CD4-positive, alpha-beta T cell treated with Interleukin-2 at 100 ng/mL for 4 hours (primary cell): ENCODE measurements around the gene METTL8.
"Not testable (repeated sequence)": the region's sequence is repeated elsewhere in the genome, so short reads cannot be mapped to it uniquely, and the experiment has no call there.

Experiments used
- DNase-seq: peaks from one replicate; pipeline ENCODE4 v3.0.0-alpha.2; 2020; ENCODE audit warnings: low spot score

The METTL8 gene

GRCh38 chr2:171311589-171311988, 122.2 kb downstream of the METTL8 start:
- not testable (repeated sequence) for DNase-seq

- DNase-seq: no peak
Measured at GRCh38 chr2:171310889-171311288, 122.9 kb downstream of the METTL8 start.

DNA sequence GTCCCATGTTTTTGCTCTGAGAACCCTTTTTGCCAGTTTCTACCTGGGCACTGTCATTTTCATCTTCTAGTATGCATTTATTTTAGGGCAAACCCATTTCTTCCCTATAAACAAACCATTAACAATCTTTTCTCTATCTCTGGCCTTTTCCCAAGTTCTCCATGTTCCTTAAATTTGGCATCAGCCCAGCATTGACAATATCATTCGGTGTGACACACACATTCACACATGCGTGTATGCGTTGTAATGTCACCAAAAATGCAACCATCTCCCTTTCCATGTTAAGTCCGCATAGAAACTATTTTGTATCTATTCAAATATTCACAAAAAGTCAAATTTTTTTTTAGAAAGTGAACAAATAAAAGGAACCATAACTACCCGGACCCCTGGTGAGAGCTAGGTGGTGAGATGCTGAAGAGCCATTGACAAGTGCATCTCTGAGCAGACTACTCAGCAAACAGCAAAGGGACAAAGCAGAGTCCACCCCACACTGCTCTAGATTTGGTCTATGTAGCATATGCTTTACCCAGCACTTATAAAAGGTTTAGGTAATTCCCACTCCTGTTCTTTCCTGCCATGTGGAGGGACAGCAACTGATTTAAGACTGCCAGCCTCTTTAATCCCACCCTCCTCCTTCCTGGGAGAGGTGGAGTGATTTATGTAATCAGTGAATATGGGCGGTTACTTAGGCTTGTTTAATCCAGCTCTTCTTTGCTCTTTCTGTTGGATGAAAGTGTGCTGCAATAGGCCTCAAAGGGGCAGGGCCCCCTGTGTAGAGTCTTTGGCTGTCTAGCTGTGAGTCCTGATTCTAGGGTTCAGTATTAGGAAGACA, 124.1 kb downstream of the METTL8 start:
- DNase-seq: no peak

DNA sequence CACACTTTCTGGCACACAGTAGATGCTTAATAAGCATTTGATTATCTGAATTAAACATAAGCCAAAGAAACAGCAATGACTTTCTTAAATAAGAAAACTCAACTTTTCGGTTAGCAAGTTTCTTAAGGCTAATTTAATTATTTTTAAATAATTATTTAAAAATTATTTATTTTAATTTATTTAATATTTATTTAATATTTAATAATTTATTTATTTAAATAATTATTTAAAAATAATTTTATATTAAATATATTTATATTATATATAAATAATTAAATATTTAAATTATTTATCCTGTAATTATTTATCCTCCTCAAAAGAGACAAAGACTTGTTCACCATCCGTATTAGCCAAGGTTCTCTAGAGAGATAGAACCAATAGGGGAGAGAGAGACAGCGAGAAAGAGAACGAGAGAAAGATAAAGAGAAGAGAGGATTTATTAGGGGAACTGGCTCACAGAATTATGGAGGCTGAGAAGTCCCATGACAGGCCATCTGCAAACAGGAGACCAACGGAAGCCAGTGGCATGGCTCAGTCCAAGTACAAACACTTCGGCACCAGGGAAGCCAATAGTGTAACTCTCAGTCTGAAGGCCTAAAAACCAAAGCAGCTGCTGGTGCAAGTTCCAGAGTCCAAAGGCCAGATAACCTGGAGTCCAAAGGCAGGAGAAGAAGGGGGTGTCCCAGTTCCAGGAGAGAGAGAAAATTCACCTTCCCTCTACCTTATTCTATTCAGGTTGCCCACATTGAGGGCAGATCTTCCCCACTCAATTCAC, 125.3 kb downstream of the METTL8 start:
- DNase-seq: no peak

DNA sequence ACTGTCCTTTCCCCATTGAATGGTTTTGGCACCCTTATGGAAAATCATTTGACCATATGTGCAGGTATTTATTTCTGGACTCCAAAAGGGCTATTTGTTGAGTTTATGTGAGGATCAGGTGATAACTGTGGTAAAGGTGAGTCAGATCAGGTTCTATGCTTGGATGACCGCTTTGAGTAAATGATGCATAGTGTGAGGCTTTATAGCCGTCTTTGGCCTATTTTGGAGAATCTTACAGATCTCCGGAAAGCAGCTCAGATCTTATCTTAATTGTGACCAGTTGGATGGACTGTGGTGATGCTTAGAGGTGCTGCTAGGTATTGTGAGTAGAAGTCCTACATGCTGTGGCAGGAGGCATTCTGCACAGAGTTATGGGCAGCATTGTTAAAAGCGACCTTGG, 126.2 kb downstream of the METTL8 start:
- DNase-seq: no peak

DNA sequence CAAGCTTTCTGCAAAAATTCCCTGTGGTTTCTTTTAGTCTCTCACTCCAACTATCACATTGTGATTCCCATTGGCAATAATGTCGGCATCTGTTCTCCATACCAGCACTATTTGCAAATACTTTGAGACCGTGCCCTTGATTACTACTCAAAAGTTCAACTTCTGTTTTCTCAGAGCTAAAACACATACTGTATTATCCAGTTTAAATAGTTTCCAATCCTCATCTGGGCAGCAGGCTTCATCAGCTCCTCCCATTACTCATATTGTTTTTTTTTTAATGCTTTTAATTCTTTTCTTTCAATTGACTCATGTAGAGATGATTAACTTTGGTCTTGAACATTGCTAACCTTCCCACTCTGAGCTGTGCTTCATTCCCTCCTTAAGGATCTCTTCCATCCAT, 135.8 kb downstream of the METTL8 start:
- DNase-seq: no peak

DNA sequence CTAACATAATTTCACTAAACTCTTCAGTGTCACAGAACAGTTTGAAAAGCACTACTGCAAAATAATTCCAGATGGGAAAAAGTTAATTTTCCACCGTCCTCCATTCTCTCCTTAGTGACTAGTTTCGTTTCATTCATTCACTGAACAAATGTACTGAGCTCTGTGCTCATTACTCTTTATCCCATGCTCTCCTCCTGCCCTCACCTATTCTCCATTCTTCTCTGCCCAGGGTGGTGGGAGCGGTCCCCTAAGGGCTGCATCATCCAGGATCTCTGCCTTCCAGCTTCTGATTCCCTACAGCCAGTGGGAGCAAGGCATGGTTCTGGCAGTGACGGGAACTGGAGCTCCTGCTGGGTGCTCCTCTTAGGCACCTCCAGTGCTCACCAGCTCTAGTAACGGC, 139.2 kb downstream of the METTL8 start:
- no peak for DNase-seq

- no peak for DNase-seq
Measured at GRCh38 chr2:171293661-171294060, 140.1 kb downstream of the METTL8 start.

DNA sequence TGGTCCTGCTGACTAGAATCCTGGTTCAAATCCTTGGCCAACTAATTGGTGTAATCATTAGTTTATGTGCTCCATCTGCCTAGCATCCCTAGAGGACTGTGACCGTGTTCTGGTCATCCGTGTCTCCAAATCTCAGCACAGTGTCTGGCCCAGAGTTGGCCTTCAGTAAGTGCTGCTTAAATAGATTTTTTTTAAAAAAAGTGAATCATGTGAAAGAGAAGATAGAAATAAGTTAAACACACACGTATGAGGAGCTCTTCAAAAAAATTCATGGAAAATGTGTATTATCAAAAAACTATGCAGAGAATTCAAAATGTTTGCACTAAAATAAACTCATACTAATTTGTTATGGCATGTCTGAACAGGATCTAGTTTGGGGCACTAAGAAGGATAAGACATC, 143.8 kb downstream of the METTL8 start:
- DNase-seq: no peak

DNA sequence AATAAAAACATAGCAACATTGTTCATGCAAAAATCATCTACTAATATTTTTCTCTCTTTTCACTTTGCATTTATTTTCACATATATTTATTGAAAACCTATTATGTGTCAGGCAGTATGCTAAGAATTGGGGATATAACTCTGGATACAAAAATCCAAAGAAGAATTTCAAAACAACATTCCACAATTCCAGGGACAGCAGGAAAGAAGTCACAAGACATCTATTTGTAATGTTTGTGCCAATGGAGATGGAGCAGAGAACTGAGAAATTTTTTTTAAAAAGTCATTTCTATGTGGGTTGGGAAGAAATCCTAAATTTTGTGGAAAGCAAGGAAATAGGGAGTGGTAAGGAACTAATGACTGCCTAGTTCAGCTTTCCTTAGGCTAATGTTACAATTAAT, 144.5 kb downstream of the METTL8 start:
- no peak for DNase-seq

DNA sequence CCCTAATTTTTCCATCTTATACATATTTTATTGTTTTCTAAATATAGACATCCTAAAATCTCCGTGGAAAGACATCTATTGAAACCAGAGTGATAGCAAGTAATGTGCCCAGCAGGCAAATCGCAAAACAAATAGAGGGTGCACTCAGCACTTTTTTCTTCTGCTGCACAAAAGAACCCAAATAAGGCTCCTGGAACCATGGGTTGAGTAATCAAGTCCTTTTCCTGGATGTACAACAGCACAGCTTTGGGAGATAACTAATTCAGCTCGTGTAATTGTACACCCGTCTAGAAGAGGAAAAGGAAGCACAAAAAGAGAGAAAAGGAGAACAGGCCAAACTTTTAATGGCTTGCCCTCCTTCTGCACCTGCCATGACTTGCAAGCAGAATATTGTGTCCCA, 146.2 kb downstream of the METTL8 start:
- DNase-seq: no peak

GRCh38 chr2:171287036-171287571, 146.7 kb downstream of the METTL8 start:
- DNase-seq: no peak

DNA sequence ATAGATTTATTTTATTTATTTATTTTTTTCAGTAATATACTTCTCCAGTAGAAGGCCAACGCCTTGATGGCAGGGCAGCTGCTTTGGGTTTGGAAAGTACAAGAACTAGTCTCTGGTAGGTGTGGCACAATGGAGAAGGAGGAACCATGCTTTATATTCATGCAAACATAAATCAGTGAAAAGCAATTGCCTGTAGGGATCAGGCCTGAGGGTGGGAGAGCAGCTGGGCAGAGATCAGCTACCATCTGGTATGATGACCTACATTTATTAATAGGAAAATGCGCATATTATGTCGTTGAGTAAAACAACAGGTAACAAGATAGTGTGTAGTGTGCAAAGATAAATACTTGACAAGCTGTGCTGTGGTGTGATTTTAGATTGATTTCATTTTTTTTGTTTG, 152.7 kb downstream of the METTL8 start:
- DNase-seq: no peak

DNA sequence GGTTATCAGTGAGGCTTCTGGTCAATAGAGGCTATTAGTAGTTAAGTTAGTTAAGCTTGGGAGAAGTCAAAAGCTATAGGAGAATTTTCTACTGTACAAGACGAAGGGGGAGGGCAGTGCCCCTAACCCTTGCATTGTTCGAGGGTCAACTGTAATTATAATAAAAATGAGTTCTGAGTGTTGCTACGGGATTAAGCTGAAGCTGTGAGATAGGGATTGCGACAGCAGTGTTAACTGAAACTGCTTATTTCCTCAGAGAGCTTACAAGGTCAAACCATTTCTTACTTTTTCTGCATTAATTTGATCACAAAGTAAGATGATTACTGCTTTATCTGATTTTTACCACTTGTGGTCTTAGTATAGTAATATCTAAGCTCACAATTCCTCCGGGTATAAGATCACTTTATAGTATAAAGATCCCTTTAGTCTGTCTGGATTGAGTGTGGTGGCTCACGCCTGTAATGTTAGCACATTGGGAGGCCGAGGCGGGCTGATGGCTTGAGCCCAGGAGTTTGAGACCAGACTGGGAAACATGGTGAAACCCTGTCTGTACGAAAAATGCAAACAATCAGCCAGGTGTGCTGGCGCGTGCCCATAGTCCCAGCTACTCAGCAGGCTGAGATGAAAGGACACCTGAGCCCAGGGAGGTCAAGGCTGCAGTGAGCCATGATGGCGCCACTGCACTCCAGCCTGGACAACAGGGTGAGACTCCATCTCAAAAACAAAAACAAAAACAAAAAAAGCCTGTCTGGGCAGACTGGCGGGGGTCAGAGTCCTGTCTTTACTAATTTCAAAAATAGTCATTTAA, 153.6 kb downstream of the METTL8 start:
- no peak for DNase-seq

DNA sequence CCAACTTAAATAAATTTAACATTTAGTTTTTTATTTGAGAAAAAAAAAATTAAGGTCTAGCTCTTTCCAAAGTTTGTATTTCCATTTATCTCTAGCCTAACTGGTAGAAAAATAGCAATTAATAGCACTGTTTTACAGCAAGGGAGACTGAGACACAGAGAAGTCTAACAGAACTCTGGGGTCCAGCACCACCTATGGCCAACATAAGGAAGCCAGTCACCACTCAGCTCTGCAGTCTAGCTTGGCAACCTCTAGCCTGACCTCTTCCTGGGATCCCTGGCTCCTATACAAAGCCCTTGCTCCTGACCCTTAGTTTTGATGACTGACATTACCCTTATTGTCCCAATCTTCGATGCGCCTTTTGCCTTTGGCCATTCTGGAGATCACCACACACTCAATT, 159.0 kb downstream of the METTL8 start:
- no peak for DNase-seq

- DNase-seq: no peak
Measured at GRCh38 chr2:171271971-171272436, 161.8 kb downstream of the METTL8 start.

- no peak for DNase-seq
Measured at GRCh38 chr2:171271386-171271785, 162.4 kb downstream of the METTL8 start.

- DNase-seq: no peak
Measured at GRCh38 chr2:171267855-171268629, 165.7 kb downstream of the METTL8 start.
